Tibial nerve (tissue), 3 donors: Measurements from ENCODE around the gene MARCHF10.

Experiments
- POLR2A ChIP-seq, 2 donors: fragments of 450-650 bp; IDR thresholded peaks; one replicate each; pipeline ENCODE4 v1.6.1; 2017; ENCODE audit warnings: antibody characterized with exemption in 2 of 2, mild to moderate bottlenecking in 2 of 2, moderate library complexity in 2 of 2
- TF ChIP-seq, protein P1 (sequence below), 5 experiments: fragments of 200-600 bp in 3 of 5; fragments of 450-650 bp in 2 of 5; sonication (generic) in 3 of 5; IDR thresholded peaks; one replicate each; pipeline ENCODE4 v1.5.1; 2016 to 2019; ENCODE audit warnings: antibody characterized with exemption in 5 of 5, mild to moderate bottlenecking in 3 of 5, moderate library complexity in 2 of 5

DNA sequence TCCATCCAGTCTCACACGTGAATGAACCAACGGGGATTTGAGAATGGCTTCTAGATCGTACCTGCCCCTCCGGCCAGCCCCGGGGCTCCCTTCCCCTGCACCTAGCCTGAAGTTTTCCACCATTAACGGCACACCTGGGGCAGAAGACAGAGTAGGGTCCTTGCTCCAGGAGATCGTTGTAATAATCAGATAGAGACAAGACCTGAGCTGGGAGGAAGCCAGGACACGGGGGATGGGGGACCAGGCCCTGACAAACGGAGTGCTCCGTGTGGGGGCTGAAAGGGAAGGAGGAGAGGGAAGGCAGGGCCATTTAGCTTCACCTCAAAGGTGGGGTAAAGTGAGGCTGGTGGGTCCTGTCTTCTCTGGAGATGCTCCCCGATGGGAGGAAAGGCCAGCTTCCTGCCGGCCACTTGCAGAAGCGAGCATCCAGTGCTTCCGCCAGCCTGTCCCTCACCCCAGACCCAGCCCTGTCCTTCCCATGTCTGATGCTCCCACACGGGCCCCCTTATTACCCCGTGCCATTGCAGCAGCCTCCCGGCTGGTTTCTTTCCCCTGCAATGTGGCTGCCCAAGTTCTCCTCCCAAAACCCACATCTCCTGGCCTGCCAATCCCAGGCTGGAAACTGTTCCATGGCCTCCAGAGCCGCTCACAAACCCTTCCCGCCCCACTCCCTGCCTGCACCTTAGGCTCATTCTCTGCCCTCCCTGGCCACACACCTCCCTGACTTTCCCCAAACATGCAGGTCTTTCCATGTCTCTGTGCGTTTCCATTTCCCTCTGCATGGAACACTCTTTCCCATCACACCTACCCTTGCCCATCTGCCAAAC is 101.3 kb downstream of the MARCHF10 start:
- TF ChIP-seq, protein P1, sequence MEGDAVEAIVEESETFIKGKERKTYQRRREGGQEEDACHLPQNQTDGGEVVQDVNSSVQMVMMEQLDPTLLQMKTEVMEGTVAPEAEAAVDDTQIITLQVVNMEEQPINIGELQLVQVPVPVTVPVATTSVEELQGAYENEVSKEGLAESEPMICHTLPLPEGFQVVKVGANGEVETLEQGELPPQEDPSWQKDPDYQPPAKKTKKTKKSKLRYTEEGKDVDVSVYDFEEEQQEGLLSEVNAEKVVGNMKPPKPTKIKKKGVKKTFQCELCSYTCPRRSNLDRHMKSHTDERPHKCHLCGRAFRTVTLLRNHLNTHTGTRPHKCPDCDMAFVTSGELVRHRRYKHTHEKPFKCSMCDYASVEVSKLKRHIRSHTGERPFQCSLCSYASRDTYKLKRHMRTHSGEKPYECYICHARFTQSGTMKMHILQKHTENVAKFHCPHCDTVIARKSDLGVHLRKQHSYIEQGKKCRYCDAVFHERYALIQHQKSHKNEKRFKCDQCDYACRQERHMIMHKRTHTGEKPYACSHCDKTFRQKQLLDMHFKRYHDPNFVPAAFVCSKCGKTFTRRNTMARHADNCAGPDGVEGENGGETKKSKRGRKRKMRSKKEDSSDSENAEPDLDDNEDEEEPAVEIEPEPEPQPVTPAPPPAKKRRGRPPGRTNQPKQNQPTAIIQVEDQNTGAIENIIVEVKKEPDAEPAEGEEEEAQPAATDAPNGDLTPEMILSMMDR (IDR thresholded peaks at IDR 0.05), result no peak
- no peak for TF ChIP-seq POLR2A (IDR thresholded peaks at IDR 0.05)
